NOMO-1 treated with dmso at 0.1 percent for 144 hours (cell line): ENCODE measurements around the gene MMP3.

Experiments used
- DNase-seq: peaks from one replicate; lab custom pipeline; 2025; ENCODE audit not compliant: unreplicated experiment; lab: John Stamatoyannopoulos, UW

Gene MMP3

DNA sequence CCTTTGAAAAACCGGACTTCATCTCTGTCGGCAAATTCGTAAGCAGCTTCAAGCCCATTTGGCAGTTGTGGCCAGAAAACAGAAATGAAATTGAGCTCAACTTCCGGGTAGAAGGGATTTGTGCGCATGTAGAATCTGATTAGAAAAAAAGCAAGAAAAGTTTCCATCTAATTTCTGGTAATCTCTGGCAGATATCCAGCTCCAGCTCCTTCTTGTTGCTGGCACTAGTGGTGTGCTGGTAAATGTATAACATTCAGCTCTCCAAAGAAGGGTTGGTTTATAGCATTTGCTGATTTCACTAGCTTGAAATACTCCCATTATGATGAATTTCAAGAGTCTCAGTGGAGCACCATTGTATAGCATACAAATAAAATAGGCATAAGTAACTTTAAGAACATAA lies 50.8 kb downstream of the MMP3 start:
- no peak for DNase-seq

DNA sequence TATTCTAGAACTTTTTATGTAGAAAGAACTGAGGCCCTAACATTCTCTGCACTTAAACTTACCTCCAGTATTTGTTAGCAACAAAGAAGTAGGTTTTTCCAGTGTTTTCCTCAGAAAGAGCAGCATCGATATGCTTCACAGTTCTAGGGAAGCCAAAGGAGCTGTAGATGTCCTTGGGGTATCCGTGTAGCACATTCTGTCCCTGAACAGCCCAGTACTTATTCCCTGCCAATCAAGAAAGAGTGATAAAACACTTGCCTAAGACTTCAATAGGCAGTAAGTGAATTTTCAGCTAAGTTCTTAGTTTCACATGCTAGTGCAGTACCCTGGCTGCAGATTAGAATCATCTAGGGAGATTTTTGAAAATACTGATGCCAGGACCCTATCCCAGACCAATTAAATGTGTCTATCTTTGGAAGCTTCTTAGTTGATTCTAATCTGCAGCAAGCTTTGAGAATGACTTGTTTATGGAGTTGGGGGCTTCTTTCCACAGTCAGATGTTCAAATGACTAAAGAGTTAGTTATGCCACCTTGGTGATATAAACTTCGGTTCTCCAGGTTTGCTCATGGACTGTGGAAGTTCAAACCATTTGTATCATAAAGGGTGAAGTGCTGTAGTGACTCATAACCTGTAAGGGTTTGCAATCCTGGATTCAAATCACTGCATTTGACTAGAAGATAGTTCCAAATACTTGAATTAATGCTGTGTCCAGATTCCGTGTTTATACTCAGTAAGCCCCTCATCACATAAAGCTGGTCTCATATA lies 52.0 kb downstream of the MMP3 start:
- no peak for DNase-seq

DNA sequence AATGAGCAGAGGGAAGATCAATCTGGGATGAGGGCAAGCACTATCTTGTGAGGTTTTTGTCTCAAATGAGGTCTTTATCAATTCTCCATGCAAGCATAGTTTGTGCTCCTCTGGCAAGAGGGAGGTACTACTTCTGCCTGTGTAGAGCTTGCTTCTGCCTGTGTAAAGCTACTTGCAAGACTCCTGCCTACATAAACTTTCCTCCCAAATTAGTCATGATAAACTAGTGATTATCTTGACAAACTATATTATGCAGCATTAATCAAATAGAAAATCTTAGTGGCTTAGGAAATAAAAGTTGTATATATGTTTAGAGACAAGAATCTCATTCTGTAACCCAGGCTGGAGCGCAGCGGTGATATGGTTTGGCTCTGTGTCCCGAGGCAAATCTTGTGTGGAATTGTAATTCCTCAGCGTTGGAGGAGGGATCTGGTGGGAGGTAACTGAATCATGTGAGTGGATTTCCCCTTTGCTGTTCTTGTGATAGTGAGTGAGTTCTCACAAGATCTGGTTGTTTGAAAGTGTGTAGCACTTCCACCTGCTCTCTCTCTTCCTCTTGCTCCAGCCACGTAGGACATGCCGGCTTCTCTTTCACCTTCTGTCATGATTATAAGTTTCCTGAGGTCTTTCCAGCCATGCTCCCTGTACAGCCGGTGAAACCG lies 54.9 kb downstream of the MMP3 start:
- no peak for DNase-seq
